ENCODE data around the gene PUM2. TPM values are rescaled to one million over a fixed set of nuclear protein-coding genes. Genes with fewer than 3 reads are reported as not detected.
A peak's percentile ranks its signal among the peaks of the same experiment; 100 is the strongest.

Gene PUM2
- total RNA-seq, 1 experiment from 2014 or later, result 96.8 TPM

GRCh38 chr2:20224716-20225293 lies 125.8 kb downstream of the PUM2 start, which contains the start of gene SDC1:
TSS of gene SDC1 (minus strand) at chr2:20225130. CDS start at chr2:20224867, 263 bp downstream.
- Mint-ChIP-seq H3K36me3 (ENCODE audit: insufficient read depth, unreplicated experiment) (peaks cover 44% of the 10 kb centered on the region), H3K27ac (ENCODE audit: unreplicated experiment) (peak within 1 kb of the TSS; percentile 30), H3K27me3 (ENCODE audit: unreplicated experiment) (no peaks in the 10 kb centered on the region), H3K4me1 (ENCODE audit: low read depth, unreplicated experiment) (peaks cover 35% of the 10 kb centered on the region), H3K4me3 (ENCODE audit: low read depth, unreplicated experiment) (peak within 1 kb of the TSS; percentile 69), H3K9me3 (ENCODE audit: low read depth, unreplicated experiment) (no peaks in the 10 kb centered on the region)
- BruUV-seq (replicated peaks), result no TSS peak
- DNase-seq, result peak; percentile 73
- TF ChIP-seq, protein P1, sequence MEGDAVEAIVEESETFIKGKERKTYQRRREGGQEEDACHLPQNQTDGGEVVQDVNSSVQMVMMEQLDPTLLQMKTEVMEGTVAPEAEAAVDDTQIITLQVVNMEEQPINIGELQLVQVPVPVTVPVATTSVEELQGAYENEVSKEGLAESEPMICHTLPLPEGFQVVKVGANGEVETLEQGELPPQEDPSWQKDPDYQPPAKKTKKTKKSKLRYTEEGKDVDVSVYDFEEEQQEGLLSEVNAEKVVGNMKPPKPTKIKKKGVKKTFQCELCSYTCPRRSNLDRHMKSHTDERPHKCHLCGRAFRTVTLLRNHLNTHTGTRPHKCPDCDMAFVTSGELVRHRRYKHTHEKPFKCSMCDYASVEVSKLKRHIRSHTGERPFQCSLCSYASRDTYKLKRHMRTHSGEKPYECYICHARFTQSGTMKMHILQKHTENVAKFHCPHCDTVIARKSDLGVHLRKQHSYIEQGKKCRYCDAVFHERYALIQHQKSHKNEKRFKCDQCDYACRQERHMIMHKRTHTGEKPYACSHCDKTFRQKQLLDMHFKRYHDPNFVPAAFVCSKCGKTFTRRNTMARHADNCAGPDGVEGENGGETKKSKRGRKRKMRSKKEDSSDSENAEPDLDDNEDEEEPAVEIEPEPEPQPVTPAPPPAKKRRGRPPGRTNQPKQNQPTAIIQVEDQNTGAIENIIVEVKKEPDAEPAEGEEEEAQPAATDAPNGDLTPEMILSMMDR (IDR thresholded peaks at IDR 0.05; ENCODE audit: unreplicated experiment), result no peak
- intact Hi-C loops (cut with micrococcal nuclease; ENCODE audit: unreplicated experiment), result loop anchor here (2.0 to 10.0 kb wide), 5 partner anchors 38 to 628 kb away; no protein-coding TSS in a partner anchor
- CTCF ChIA-PET, result interaction anchor here (0.7 to 1.8 kb wide), 16 partner anchors 12 to 418 kb away, joined by 3 to 15 read pairs (median 4); no protein-coding TSS in a partner anchor

- H3K4me1 Mint-ChIP-seq (ENCODE audit: low read depth, unreplicated experiment), result peaks cover 30% of the 10 kb centered on the region
- TF ChIP-seq, protein P1 (IDR thresholded peaks at IDR 0.05; ENCODE audit: unreplicated experiment), result no peak
- peak; percentile 41 for DNase-seq
- no peaks in the 10 kb centered on the region for H3K9me3 Mint-ChIP-seq (ENCODE audit: low read depth, unreplicated experiment)
- CTCF ChIA-PET, result interaction anchor here (0.7 to 2.6 kb wide), 10 partner anchors 8 to 418 kb away, joined by 3 to 15 read pairs (median 6); no protein-coding TSS in a partner anchor
- peak overlapping the region; percentile 69 for H3K4me3 Mint-ChIP-seq (ENCODE audit: low read depth, unreplicated experiment)
- no peak overlapping the region for H3K27ac Mint-ChIP-seq (ENCODE audit: unreplicated experiment)
- H3K27me3 Mint-ChIP-seq (ENCODE audit: unreplicated experiment), result no peaks in the 10 kb centered on the region
- H3K36me3 Mint-ChIP-seq (ENCODE audit: insufficient read depth, unreplicated experiment), result peaks cover 44% of the 10 kb centered on the region
- BruUV-seq (replicated peaks), result no TSS peak
- intact Hi-C loops (cut with micrococcal nuclease; ENCODE audit: unreplicated experiment), result loop anchor here (2.0 to 10.0 kb wide), 4 partner anchors 37 to 627 kb away; no protein-coding TSS in a partner anchor
Observed at GRCh38 chr2:20224164-20224715, 126.4 kb downstream of the PUM2 start.

GRCh38 chr2:20223407-20224163 lies 127.1 kb downstream of the PUM2 start:
- peaks cover 31% of the 10 kb centered on the region for H3K4me1 Mint-ChIP-seq (ENCODE audit: low read depth, unreplicated experiment)
- H3K4me3 Mint-ChIP-seq (ENCODE audit: low read depth, unreplicated experiment), result peak overlapping the region; percentile 69
- peak; percentile 54 for DNase-seq
- intact Hi-C loops (cut with micrococcal nuclease; ENCODE audit: unreplicated experiment), result loop anchor here (2.0 to 10.0 kb wide), 4 partner anchors 36 to 626 kb away; no protein-coding TSS in a partner anchor
- no peaks in the 10 kb centered on the region for H3K9me3 Mint-ChIP-seq (ENCODE audit: low read depth, unreplicated experiment)
- TF ChIP-seq, protein P1 (IDR thresholded peaks at IDR 0.05; ENCODE audit: unreplicated experiment), result no peak
- no peaks in the 10 kb centered on the region for H3K27me3 Mint-ChIP-seq (ENCODE audit: unreplicated experiment)
- no peak overlapping the region for H3K27ac Mint-ChIP-seq (ENCODE audit: unreplicated experiment)
- no TSS peak for BruUV-seq (replicated peaks)
- peaks cover 47% of the 10 kb centered on the region for H3K36me3 Mint-ChIP-seq (ENCODE audit: insufficient read depth, unreplicated experiment)
- CTCF ChIA-PET, result interaction anchor here (1.1 to 2.6 kb wide), 4 partner anchors 9 to 208 kb away, joined by 3 to 12 read pairs (median 5); no protein-coding TSS in a partner anchor

DNA sequence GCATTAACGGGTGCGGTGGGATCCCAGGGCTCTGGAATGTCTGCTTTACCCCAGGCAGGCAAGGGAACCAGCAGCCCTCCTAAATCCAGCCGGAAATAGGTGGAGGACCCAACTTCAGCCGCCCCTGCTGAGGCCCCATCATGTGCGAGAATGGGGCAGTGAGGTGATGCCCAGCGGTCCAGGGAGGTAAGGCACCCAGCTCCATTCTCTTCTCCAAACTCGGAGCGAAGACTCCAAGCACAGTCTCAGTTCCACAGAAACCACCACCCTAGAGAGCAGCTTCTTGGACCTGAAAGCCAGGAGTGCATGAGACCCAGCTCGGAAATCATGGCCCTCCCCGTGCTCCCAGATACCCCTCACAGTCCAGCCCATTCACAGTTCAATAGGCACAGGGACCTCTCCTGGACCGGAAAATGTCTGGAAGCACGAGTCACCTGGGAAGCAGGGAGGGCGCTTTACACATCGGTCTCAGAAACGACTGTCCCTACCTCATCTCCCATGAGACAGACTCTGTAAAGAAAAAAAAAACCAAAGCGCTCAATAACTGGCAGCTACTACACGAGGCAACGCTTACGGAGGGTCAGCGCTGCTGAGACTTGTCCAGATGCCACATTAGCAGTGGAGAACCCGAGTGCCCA lies 127.8 kb downstream of the PUM2 start:
- intact Hi-C loops (cut with micrococcal nuclease; ENCODE audit: unreplicated experiment), result loop anchor here (5.0 to 10.0 kb wide), 3 partner anchors 36 to 626 kb away; no protein-coding TSS in a partner anchor
- Mint-ChIP-seq H3K4me1 (ENCODE audit: low read depth, unreplicated experiment) (peaks cover 38% of the 10 kb centered on the region), H3K27ac (ENCODE audit: unreplicated experiment) (no peak overlapping the region), H3K4me3 (ENCODE audit: low read depth, unreplicated experiment) (peak overlapping the region; percentile 69), H3K9me3 (ENCODE audit: low read depth, unreplicated experiment) (no peaks in the 10 kb centered on the region), H3K36me3 (ENCODE audit: insufficient read depth, unreplicated experiment) (peaks cover 49% of the 10 kb centered on the region), H3K27me3 (ENCODE audit: unreplicated experiment) (no peaks in the 10 kb centered on the region)
- TF ChIP-seq, protein P1 (IDR thresholded peaks at IDR 0.05; ENCODE audit: unreplicated experiment), result no peak
- CTCF ChIA-PET, result interaction anchor here (1.1 to 2.6 kb wide), 4 partner anchors 8 to 207 kb away, joined by 3 to 12 read pairs (median 5); no protein-coding TSS in a partner anchor
- peak; percentile 19 for DNase-seq
- BruUV-seq (replicated peaks), result no TSS peak
